Urothelium cell line (cell line): Measurements from ENCODE around the gene ADH1B.
"Not testable (repeated sequence)": the region's sequence is repeated elsewhere in the genome, so short reads cannot be mapped to it uniquely, and the experiment has no call there.

Experiments used
- DNase-seq: peaks from one replicate; pipeline ENCODE4 v3.0.0; 2011; ENCODE audit warnings: low spot score, mixed read lengths
- FAIRE-seq: peaks from 2 replicates; lab custom pipeline; 2011; peaks lifted over from hg19 to GRCh38; lab: Jason Lieb, UNC

ADH1B gene

GRCh38 chr4:99321241-99322191 lies at the start of gene ADH1B:
Gene ADH1B (minus strand): TSS chr4:99321401. CDS start chr4:99321331, 70 bp downstream.
- no peak for DNase-seq
- no peak for FAIRE-seq

GRCh38 chr4:99367817-99368216 lies 46.6 kb upstream of the ADH1B start:
- DNase-seq, FAIRE-seq: not testable (repeated sequence)

GRCh38 chr4:99366491-99366890 lies 45.3 kb upstream of the ADH1B start:
- DNase-seq (no peak), FAIRE-seq (no peak)

GRCh38 chr4:99362768-99363167 lies 41.6 kb upstream of the ADH1B start:
- FAIRE-seq = no peak

GRCh38 chr4:99361899-99362275 lies 40.7 kb upstream of the ADH1B start:
- no peak for DNase-seq
- FAIRE-seq = no peak

More at GRCh38 chr4:99362768-99363167, 41.6 kb upstream of the ADH1B start:
- DNase-seq = no peak

- no peak for FAIRE-seq
These were observed 40.2 kb upstream of the ADH1B start for GRCh38 chr4:99361268-99361898.

GRCh38 chr4:99359480-99360204 lies 38.4 kb upstream of the ADH1B start:
- no peak for DNase-seq
- no peak for FAIRE-seq

More at GRCh38 chr4:99361268-99361898, 40.2 kb upstream of the ADH1B start:
- DNase-seq = no peak

GRCh38 chr4:99357948-99358347 lies 36.7 kb upstream of the ADH1B start:
- DNase-seq (no peak), FAIRE-seq (no peak)

- DNase-seq = no peak
- no peak for FAIRE-seq
These were observed 35.8 kb upstream of the ADH1B start for GRCh38 chr4:99356992-99357391.

- FAIRE-seq, DNase-seq: not testable (repeated sequence)
These were observed 34.9 kb upstream of the ADH1B start for GRCh38 chr4:99356149-99356548.

GRCh38 chr4:99352602-99353537 lies 31.7 kb upstream of the ADH1B start, which contains the start of gene ADH1C:
Gene ADH1C (minus strand): TSS chr4:99352746. CDS start chr4:99352675, 71 bp downstream.
- FAIRE-seq (no peak), DNase-seq (no peak)

- no peak for FAIRE-seq
- DNase-seq = no peak
These were observed 30.3 kb upstream of the ADH1B start for GRCh38 chr4:99351487-99351886.

- FAIRE-seq = no peak
- DNase-seq = no peak
These were observed 28.1 kb upstream of the ADH1B start for GRCh38 chr4:99349338-99349737.

GRCh38 chr4:99342624-99343023 lies 21.4 kb upstream of the ADH1B start:
- DNase-seq, FAIRE-seq: not testable (repeated sequence)

GRCh38 chr4:99341426-99341825 lies 20.2 kb upstream of the ADH1B start:
- no peak for FAIRE-seq
- no peak for DNase-seq

GRCh38 chr4:99339172-99339571 lies 18.0 kb upstream of the ADH1B start:
- FAIRE-seq = no peak
- DNase-seq = no peak

- FAIRE-seq (peak; percentile 89), DNase-seq (no peak)
These were observed 15.4 kb upstream of the ADH1B start for GRCh38 chr4:99336553-99336952.

- no peak for DNase-seq
- no peak for FAIRE-seq
These were observed 13.7 kb upstream of the ADH1B start for GRCh38 chr4:99334880-99335279.

- no peak for FAIRE-seq
- DNase-seq = no peak
These were observed 9.4 kb upstream of the ADH1B start for GRCh38 chr4:99330648-99331047.

- FAIRE-seq = no peak
These were observed 8.7 kb upstream of the ADH1B start for GRCh38 chr4:99329876-99330275.

More at GRCh38 chr4:99329876-99330275, 8.7 kb upstream of the ADH1B start:
- no peak for DNase-seq
